HG03432 (cell line): ENCODE measurements around the gene SERPINE2.

Experiments used
- ATAC-seq: cut with Tn5 transposase; IDR thresholded peaks from one replicate; pipeline ENCODE4 v1.9.1; 2021; ENCODE audit warnings: mild to moderate bottlenecking, moderate library complexity; ENCODE audit not compliant: unreplicated experiment

Gene SERPINE2

GRCh38 chr2:223944703-223945531 lies 94.2 kb downstream of the SERPINE2 start, which contains the start of gene WDFY1:
WDFY1 (minus strand) TSS chr2:223945335; CDS start chr2:223945284, 51 bp downstream.
- peak; percentile 88 for ATAC-seq

GRCh38 chr2:223944166-223944702 lies 94.9 kb downstream of the SERPINE2 start:
- ATAC-seq = peak; percentile 21

GRCh38 chr2:223943561-223944008 lies 95.5 kb downstream of the SERPINE2 start:
- no peak for ATAC-seq

- ATAC-seq = no peak
These were observed 96.0 kb downstream of the SERPINE2 start for GRCh38 chr2:223943135-223943534.

- peak; percentile 47 for ATAC-seq
These were observed 97.4 kb downstream of the SERPINE2 start for GRCh38 chr2:223941579-223942277.

- ATAC-seq = peak; percentile 39
These were observed 99.6 kb downstream of the SERPINE2 start for GRCh38 chr2:223939438-223939837.

- no peak for ATAC-seq
These were observed 101.6 kb downstream of the SERPINE2 start for GRCh38 chr2:223937535-223937934.

- ATAC-seq = peak; percentile 34
These were observed 102.2 kb downstream of the SERPINE2 start for GRCh38 chr2:223936862-223937326.

- ATAC-seq = no peak
These were observed 103.5 kb downstream of the SERPINE2 start for GRCh38 chr2:223935459-223936125.

- ATAC-seq = no peak
These were observed 104.2 kb downstream of the SERPINE2 start for GRCh38 chr2:223934870-223935269.

GRCh38 chr2:223932816-223933800 lies 106.0 kb downstream of the SERPINE2 start:
- no peak for ATAC-seq

- ATAC-seq = no peak
These were observed 108.7 kb downstream of the SERPINE2 start for GRCh38 chr2:223930103-223930976.

GRCh38 chr2:223929571-223930102 lies 109.4 kb downstream of the SERPINE2 start:
- no peak for ATAC-seq

GRCh38 chr2:223928113-223929006 lies 110.7 kb downstream of the SERPINE2 start:
- no peak for ATAC-seq

GRCh38 chr2:223925106-223925505 lies 114.0 kb downstream of the SERPINE2 start:
- ATAC-seq = no peak
